ENCODE data around the gene GPD1.

DNA sequence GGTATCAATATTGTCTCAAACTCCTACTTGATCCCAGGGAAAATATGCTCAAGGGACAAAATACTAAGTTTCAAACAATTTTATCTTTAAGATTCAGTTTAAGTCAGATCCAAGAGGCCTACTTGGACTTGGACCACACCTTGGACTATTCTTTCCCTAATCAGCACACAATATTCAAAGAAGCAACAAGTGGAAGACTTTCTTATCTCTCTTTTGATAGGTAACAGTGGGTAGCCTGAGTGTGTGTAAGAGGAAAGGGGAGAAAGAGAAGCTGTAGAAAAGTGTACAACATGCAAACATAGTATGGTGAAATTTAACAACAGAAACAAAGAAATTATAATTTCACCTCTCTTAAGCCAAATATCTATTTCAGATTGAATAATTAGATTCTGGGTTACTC lies 56.8 kb downstream of the GPD1 start:
- TF ChIP-seq, protein P1, sequence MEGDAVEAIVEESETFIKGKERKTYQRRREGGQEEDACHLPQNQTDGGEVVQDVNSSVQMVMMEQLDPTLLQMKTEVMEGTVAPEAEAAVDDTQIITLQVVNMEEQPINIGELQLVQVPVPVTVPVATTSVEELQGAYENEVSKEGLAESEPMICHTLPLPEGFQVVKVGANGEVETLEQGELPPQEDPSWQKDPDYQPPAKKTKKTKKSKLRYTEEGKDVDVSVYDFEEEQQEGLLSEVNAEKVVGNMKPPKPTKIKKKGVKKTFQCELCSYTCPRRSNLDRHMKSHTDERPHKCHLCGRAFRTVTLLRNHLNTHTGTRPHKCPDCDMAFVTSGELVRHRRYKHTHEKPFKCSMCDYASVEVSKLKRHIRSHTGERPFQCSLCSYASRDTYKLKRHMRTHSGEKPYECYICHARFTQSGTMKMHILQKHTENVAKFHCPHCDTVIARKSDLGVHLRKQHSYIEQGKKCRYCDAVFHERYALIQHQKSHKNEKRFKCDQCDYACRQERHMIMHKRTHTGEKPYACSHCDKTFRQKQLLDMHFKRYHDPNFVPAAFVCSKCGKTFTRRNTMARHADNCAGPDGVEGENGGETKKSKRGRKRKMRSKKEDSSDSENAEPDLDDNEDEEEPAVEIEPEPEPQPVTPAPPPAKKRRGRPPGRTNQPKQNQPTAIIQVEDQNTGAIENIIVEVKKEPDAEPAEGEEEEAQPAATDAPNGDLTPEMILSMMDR (IDR thresholded peaks at IDR 0.05): no peak
- no peak for TF ChIP-seq EZH2phosphoT487 (IDR thresholded peaks at IDR 0.05)
- no peak for TF ChIP-seq EZH2 (IDR thresholded peaks at IDR 0.05)
